ENCODE measurements around the gene NBEAL2.

NBEAL2 gene

GRCh38 chr3:46998852-46999515 lies 19.5 kb downstream of the NBEAL2 start:
- no peak for DNase-seq (ENCODE audit: insufficient read length)
- TF ChIP-seq POLR2AphosphoS5 (IDR thresholded peaks at IDR 0.05; ENCODE audit: low read depth, low read length) (no peak), TAF1 (IDR thresholded peaks at IDR 0.05; ENCODE audit: borderline replicate concordance, low read depth, low read length) (no peak)
- FAIRE-seq, result no peak

- FAIRE-seq, result no peak
- no peak for DNase-seq (ENCODE audit: insufficient read length)
- TF ChIP-seq TAF1 (IDR thresholded peaks at IDR 0.05; ENCODE audit: borderline replicate concordance, low read depth, low read length), result no peak
- peak; percentile 35; the same call in 1 of the 2 replicates for TF ChIP-seq POLR2AphosphoS5 (IDR thresholded peaks at IDR 0.05; ENCODE audit: low read depth, low read length)
Observed at GRCh38 chr3:46999516-47000197, 20.2 kb downstream of the NBEAL2 start.

- FAIRE-seq, result no peak
- DNase-seq (ENCODE audit: insufficient read length), result no peak
- no peak for TF ChIP-seq POLR2AphosphoS5 (IDR thresholded peaks at IDR 0.05; ENCODE audit: low read depth, low read length)
- TF ChIP-seq POLR2A (IDR thresholded peaks at IDR 0.05; ENCODE audit: low read depth, low read length), result no peak
- no peak for TF ChIP-seq TAF1 (IDR thresholded peaks at IDR 0.05; ENCODE audit: borderline replicate concordance, low read depth, low read length)
Observed at GRCh38 chr3:47000198-47000815, 20.8 kb downstream of the NBEAL2 start.

GRCh38 chr3:47000922-47001730 lies 21.7 kb downstream of the NBEAL2 start:
- DNase-seq (ENCODE audit: insufficient read length) (no peak), FAIRE-seq (no peak)
- TF ChIP-seq POLR2A (IDR thresholded peaks at IDR 0.05; ENCODE audit: low read depth, low read length) (no peak), POLR2AphosphoS5 (IDR thresholded peaks at IDR 0.05; ENCODE audit: low read depth, low read length) (no peak), TAF1 (IDR thresholded peaks at IDR 0.05; ENCODE audit: borderline replicate concordance, low read depth, low read length) (no peak)

- TF ChIP-seq TAF1 (IDR thresholded peaks at IDR 0.05; ENCODE audit: borderline replicate concordance, low read depth, low read length), result no peak
- TF ChIP-seq POLR2A (IDR thresholded peaks at IDR 0.05; ENCODE audit: low read depth, low read length), result no peak
- TF ChIP-seq POLR2AphosphoS5 (IDR thresholded peaks at IDR 0.05; ENCODE audit: low read depth, low read length), result no peak
- FAIRE-seq (no peak), DNase-seq (ENCODE audit: insufficient read length) (no peak)
Observed at GRCh38 chr3:47001731-47002170, 22.3 kb downstream of the NBEAL2 start.

- no peak for TF ChIP-seq POLR2AphosphoS5 (IDR thresholded peaks at IDR 0.05; ENCODE audit: low read depth, low read length)
- no peak for TF ChIP-seq TAF1 (IDR thresholded peaks at IDR 0.05; ENCODE audit: borderline replicate concordance, low read depth, low read length)
- TF ChIP-seq POLR2A (IDR thresholded peaks at IDR 0.05; ENCODE audit: low read depth, low read length), result no peak
- no peak for FAIRE-seq
- DNase-seq (ENCODE audit: insufficient read length), result no peak
Observed at GRCh38 chr3:47002171-47003055, 22.9 kb downstream of the NBEAL2 start.

- DNase-seq (ENCODE audit: insufficient read length) (no peak), FAIRE-seq (no peak)
- TF ChIP-seq POLR2A (IDR thresholded peaks at IDR 0.05; ENCODE audit: low read depth, low read length) (no peak), TAF1 (IDR thresholded peaks at IDR 0.05; ENCODE audit: borderline replicate concordance, low read depth, low read length) (no peak), POLR2AphosphoS5 (IDR thresholded peaks at IDR 0.05; ENCODE audit: low read depth, low read length) (no peak)
Observed at GRCh38 chr3:47003056-47003410, 23.6 kb downstream of the NBEAL2 start.

GRCh38 chr3:47003461-47004368 lies 24.2 kb downstream of the NBEAL2 start:
- 0 out of 2 replicates have a peak, but pooled peaks have one; percentile 20 for TF ChIP-seq POLR2AphosphoS5 (IDR thresholded peaks at IDR 0.05; ENCODE audit: low read depth, low read length)
- TF ChIP-seq POLR2A (IDR thresholded peaks at IDR 0.05; ENCODE audit: low read depth, low read length), result no peak
- FAIRE-seq (no peak), DNase-seq (ENCODE audit: insufficient read length) (peak; percentile 11)

- TF ChIP-seq POLR2A (IDR thresholded peaks at IDR 0.05; ENCODE audit: low read depth, low read length) (no peak), POLR2AphosphoS5 (IDR thresholded peaks at IDR 0.05; ENCODE audit: low read depth, low read length) (no peak), TAF1 (IDR thresholded peaks at IDR 0.05; ENCODE audit: borderline replicate concordance, low read depth, low read length) (no peak)
- FAIRE-seq (no peak), DNase-seq (ENCODE audit: insufficient read length) (no peak)
Observed at GRCh38 chr3:47004369-47005211, 25.1 kb downstream of the NBEAL2 start.

Data from GM12892 (cell line).